AG09319 (cell line): ENCODE results near the gene DOCK7.
A peak's percentile ranks its signal among the peaks of the same experiment; 100 is the strongest.

Source experiments
- DNase-seq: peaks from one replicate; pipeline ENCODE4 v3.0.0-alpha.2; 2010; ENCODE audit warnings: low read depth; ENCODE audit errors: extremely low read depth
- TF ChIP-seq, protein P1 (sequence below): IDR thresholded peaks from 2 replicates; pipeline ENCODE4 v1.5.1; 2011; ENCODE audit warnings: low read depth, mild to moderate bottlenecking, inconsistent platforms, low read length, moderate library complexity

Gene DOCK7

DNA sequence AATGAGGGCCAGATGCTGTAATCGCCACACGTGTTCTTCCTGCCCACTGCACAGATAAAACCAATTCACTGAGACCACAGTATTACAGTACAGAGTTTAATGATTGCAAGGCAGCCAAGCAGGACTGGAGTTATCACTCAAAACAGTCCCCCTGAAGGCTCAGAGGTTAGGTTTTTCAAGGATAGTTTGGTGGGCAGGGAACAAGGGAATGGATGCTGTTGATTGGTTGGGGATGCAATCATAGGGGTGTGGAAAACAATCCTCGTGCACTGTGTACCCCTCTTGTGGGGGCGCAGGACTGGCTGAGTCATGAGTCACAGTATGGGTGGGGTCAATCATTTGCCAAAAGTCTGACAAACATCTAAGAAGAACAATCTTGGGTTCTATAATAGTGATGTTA is 263.8 kb downstream of the DOCK7 start:
- no peak for DNase-seq
- TF ChIP-seq, protein P1, sequence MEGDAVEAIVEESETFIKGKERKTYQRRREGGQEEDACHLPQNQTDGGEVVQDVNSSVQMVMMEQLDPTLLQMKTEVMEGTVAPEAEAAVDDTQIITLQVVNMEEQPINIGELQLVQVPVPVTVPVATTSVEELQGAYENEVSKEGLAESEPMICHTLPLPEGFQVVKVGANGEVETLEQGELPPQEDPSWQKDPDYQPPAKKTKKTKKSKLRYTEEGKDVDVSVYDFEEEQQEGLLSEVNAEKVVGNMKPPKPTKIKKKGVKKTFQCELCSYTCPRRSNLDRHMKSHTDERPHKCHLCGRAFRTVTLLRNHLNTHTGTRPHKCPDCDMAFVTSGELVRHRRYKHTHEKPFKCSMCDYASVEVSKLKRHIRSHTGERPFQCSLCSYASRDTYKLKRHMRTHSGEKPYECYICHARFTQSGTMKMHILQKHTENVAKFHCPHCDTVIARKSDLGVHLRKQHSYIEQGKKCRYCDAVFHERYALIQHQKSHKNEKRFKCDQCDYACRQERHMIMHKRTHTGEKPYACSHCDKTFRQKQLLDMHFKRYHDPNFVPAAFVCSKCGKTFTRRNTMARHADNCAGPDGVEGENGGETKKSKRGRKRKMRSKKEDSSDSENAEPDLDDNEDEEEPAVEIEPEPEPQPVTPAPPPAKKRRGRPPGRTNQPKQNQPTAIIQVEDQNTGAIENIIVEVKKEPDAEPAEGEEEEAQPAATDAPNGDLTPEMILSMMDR, result no peak

DNA sequence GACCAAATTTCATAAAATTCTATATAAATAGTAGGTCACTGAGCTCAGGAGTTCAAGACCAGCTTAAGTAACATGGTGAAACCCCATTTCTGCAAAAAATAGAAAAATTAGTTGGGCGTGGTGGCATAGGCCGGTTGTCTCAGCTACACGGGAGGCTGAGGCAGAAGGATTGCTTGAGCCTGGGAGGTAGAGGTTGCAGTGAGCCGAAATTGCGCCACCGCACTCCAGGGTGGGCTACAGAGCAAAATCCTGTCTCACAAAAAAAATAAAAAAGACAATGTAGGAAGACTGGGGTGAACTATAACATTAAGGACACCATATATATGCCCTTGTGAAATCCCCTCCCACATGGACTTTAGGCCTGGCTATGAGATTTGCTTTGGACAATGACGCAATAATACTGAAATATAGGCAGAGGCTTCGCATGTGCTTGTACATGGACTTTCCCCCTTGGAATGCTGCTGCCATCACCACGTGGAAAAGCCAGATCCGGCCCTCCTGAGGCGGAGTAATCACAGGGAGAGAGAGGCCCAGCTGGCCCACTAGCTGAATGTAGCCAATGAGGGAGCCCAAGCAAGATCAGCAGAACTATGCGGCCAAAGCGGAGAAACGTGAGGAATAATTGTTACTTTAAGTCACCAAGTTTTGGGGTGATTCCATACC is 264.5 kb downstream of the DOCK7 start:
- no peak for DNase-seq
- TF ChIP-seq, protein P1, result no peak

- DNase-seq, result no peak
- TF ChIP-seq, protein P1, result no peak
Observed at GRCh38 chr1:62420214-62420613, 268.0 kb downstream of the DOCK7 start.

DNA sequence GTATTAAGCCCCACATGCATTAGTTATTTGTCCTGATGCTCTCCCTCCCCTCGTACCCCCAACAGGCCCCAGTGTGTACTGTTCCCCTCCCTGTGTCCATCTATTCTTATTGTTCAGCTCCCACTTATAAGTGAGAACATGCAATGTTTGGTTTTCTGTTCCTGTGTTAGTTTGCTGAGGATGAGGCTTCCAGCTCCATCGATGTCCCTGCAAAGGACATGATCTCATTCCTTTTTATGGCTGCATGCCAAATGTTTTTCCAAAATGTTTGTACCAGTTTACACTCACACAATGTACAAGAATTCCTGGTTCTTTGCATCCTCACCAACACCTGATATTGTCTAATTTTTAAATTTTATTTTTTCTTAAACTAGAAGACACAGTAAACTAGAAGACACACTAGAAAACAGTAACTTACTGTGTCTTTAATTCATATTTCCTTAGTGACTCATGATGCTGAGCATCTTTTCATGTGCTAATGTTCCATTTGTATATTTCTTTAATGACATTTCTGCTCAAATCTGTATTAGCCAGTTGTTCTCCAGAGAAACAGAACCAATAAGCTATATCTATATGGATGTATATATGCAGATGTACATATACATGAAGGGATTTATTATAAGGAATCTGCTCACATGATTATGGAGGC is 270.7 kb downstream of the DOCK7 start:
- TF ChIP-seq, protein P1, result no peak
- DNase-seq, result no peak

- no peak for DNase-seq
- TF ChIP-seq, protein P1, result no peak
Observed at GRCh38 chr1:62415687-62416086, 272.5 kb downstream of the DOCK7 start.

DNA sequence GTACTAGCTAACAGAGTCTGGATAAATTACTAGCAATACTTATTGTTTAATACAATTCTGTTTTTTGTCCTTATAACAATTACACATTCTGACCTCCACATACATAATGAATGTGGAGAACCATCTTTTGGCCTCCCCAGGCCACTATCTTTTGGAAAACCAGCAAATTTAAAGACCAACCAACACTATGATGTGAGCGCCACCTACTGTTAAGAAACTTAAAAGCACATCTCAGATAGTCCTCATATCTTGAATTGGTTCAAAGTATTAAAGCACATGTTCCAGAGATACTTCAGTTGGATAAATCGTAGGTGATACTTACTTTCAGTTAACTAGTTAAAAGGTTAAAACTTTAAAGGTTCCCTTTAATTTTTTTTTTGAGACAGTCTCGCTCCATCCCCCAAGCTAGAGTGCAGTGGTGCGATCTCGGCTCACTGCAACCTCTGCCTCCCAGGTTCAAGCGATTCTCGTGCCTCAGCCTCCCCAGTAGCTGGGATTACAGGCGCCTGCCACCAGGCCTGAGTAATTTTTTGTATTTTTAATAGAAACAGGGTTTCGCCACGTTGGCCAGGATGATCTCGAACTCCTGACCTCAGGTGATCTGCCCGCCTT is 280.7 kb downstream of the DOCK7 start:
- DNase-seq, result peak; percentile 31
- TF ChIP-seq, protein P1, result peak; percentile 72

DNA sequence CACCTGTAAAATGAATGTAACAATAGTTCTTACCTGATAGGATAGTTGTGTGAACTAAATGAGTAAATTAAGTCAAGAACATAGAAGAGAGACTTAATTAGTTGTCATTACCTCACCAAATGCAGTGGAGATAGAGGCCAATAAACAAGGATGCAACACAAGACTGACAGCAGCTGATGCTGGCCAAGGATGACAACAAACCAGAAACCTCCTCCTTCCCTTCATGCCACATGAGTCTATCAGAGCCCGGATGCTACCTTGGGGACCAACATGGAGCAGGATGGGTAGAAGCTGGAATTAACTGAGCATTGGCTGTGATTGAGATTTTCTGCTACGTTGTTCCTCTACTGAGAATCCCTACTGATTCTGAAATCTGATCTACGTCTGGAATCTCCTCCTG is 281.6 kb downstream of the DOCK7 start:
- DNase-seq, result no peak
- TF ChIP-seq, protein P1, result no peak
